HepG2 (cell line): ENCODE data around the gene BRMS1. TPM values are rescaled to one million over a fixed set of nuclear protein-coding genes. Genes with fewer than 3 reads are reported as not detected.

Experiments used
- ATAC-seq: fragments of 200-7000 bp; cut with Tn5 transposase; 3 replicates; pipeline ENCODE4 v1.9.1; 2020; ENCODE audit warnings: mild to moderate bottlenecking, moderate library complexity
- BruUV-seq: library from RNA; stranded (reverse); fragments of 400-500 nt; replicated peaks from 2 replicates; lab custom pipeline; 2021; lab: Mats Ljungman, UMichigan
- CTCF ChIA-PET: fragments of 300-600 bp; formaldehyde crosslinking; extraction: SDS; loops from one replicate; lab custom pipeline; 2021; ENCODE audit warnings: low total read pairs, inconsistent platforms, low intra/inter-chr PET ratio; lab: Yijun Ruan, JAX
- POLR2A ChIA-PET: fragments of 350-600 bp; sonication (Branson Sonifier 250); formaldehyde crosslinking; loops from one replicate; lab custom pipeline; 2020; ENCODE audit warnings: antibody characterized with exemption, inconsistent platforms; lab: Yijun Ruan, JAX
- DNase-seq: peaks from one replicate; pipeline ENCODE4 v3.0.0-alpha.2; 2015; ENCODE audit warnings: low spot score
- FAIRE-seq: peaks from 3 replicates; lab custom pipeline; 2011; peaks lifted over from hg19 to GRCh38; lab: Jason Lieb, UNC
- H2AFZ ChIP-seq: one replicate; pipeline ENCODE4 v1.6.1; 2011; ENCODE audit warnings: low read length, inconsistent platforms
- H3K27ac ChIP-seq: fragments of 300-600 bp; 3 replicates; pipeline ENCODE4 v1.8.0; 2011; ENCODE audit warnings: mixed run types, mild to moderate bottlenecking, mixed read lengths, low read length, inconsistent platforms; ENCODE audit not compliant: insufficient read depth; ENCODE audit errors: extremely low read length
- H3K27me3 ChIP-seq, 2 experiments: fragments of 200-600 bp in 1 of 2; 2 replicates in 1 of 2; 3 replicates in 1 of 2; pipeline versions ENCODE4 v1.6.0 to v1.8.0; 2011; ENCODE audit warnings: low read length in 2 of 2, mild to moderate bottlenecking in 2 of 2, moderate library complexity in 2 of 2, inconsistent platforms in 1 of 2; ENCODE audit not compliant: insufficient read depth in 2 of 2, control insufficient read depth in 1 of 2
- H3K36me3 ChIP-seq, 2 experiments: fragments of 200-600 bp in 1 of 2; replicated peaks in 1 of 2; 2 replicates in 1 of 2; 3 replicates in 1 of 2; pipeline versions ENCODE4 v1.5.1 to v1.8.0; 2011; ENCODE audit warnings: low read length in 2 of 2, inconsistent platforms in 1 of 2; ENCODE audit not compliant: insufficient read depth in 2 of 2, control insufficient read depth in 1 of 2
- H3K4me1 ChIP-seq: 2 replicates; pipeline ENCODE4 v1.5.1; 2012; ENCODE audit warnings: low read length, inconsistent platforms; ENCODE audit not compliant: insufficient read depth
- H3K4me2 ChIP-seq: 2 replicates; pipeline ENCODE4 v1.6.0; 2011; ENCODE audit warnings: low read depth, low read length, inconsistent platforms
- H3K4me3 ChIP-seq, 3 experiments: fragments of 200-600 bp in 1 of 3; sonication (generic), shearing (Covaris generic) in 1 of 3; replicated peaks in 1 of 3; 2 replicates each; pipeline ENCODE4 v1.5.1; 2011 to 2016; ENCODE audit warnings: low read length in 3 of 3, inconsistent platforms in 2 of 3, low read depth in 2 of 3, mild to moderate bottlenecking in 2 of 3, control low read depth in 1 of 3, mixed read lengths in 1 of 3; ENCODE audit not compliant: insufficient read depth in 1 of 3
- H3K79me2 ChIP-seq: one replicate; pipeline ENCODE4 v1.6.1; 2011; ENCODE audit warnings: low read length, inconsistent platforms; ENCODE audit not compliant: insufficient read depth
- H3K9ac ChIP-seq: 2 replicates; pipeline ENCODE4 v1.6.0; 2011; ENCODE audit warnings: mild to moderate bottlenecking, low read depth, low read length, inconsistent platforms; ENCODE audit not compliant: insufficient read depth
- H3K9me3 ChIP-seq: 2 replicates; pipeline ENCODE4 v1.5.1; 2012; ENCODE audit warnings: mild to moderate bottlenecking, low read length
- H4K20me1 ChIP-seq: 2 replicates; pipeline ENCODE4 v1.6.0; 2011; ENCODE audit warnings: inconsistent platforms, mild to moderate bottlenecking, low read length, moderate library complexity; ENCODE audit not compliant: insufficient read depth
- CHCHD3 ChIP-seq: sonication (generic); formaldehyde crosslinking; IDR thresholded peaks from 2 replicates; pipeline ENCODE4 v1.8.0; 2022; ENCODE audit warnings: mild to moderate bottlenecking, missing genetic modification reagents, moderate library complexity
- HDAC1 ChIP-seq: sonication (generic); formaldehyde crosslinking; IDR thresholded peaks from 2 replicates; pipeline ENCODE4 v1.5.1; 2020; ENCODE audit warnings: mild to moderate bottlenecking, missing genetic modification reagents
- IKZF1 ChIP-seq: fragments of 450-650 bp; IDR thresholded peaks from 2 replicates; pipeline ENCODE4 v1.7.1; 2016
- MEIS1 ChIP-seq: sonication (generic); formaldehyde crosslinking; IDR thresholded peaks from 2 replicates; pipeline ENCODE4 v1.9.0; 2021; ENCODE audit warnings: mild to moderate bottlenecking, missing genetic modification reagents, moderate library complexity, borderline replicate concordance
- MIXL1 ChIP-seq: IDR thresholded peaks from 2 replicates; pipeline ENCODE4 v1.6.1; 2016
- NFYC ChIP-seq: IDR thresholded peaks from 2 replicates; pipeline ENCODE4 v1.6.1; 2016; ENCODE audit warnings: missing genetic modification reagents, missing compliant biosample characterization
- PHB2 ChIP-seq: fragments of 450-650 bp; IDR thresholded peaks from 2 replicates; pipeline ENCODE4 v1.6.1; 2018; ENCODE audit not compliant: partially characterized antibody
- RARA ChIP-seq: IDR thresholded peaks from 2 replicates; pipeline ENCODE4 v1.6.1; 2016; ENCODE audit warnings: missing genetic modification reagents, missing compliant biosample characterization
- SALL2 ChIP-seq: sonication (generic); formaldehyde crosslinking; IDR thresholded peaks from 2 replicates; pipeline ENCODE4 v1.8.1; 2023; ENCODE audit warnings: mild to moderate bottlenecking, missing genetic modification reagents, inconsistent platforms
- SPEN ChIP-seq: sonication (generic); formaldehyde crosslinking; IDR thresholded peaks from 2 replicates; pipeline ENCODE4 v1.5.1; 2020; ENCODE audit warnings: low read depth, mild to moderate bottlenecking, missing genetic modification reagents
- U2AF2 ChIP-seq: fragments of 200-400 bp; formaldehyde crosslinking; IDR thresholded peaks from 2 replicates; pipeline ENCODE4 v1.6.1; 2017; ENCODE audit warnings: low read depth, mild to moderate bottlenecking, low read length
- XBP1 ChIP-seq: sonication (generic); formaldehyde crosslinking; IDR thresholded peaks from 2 replicates; pipeline ENCODE4 v1.5.0; 2020; ENCODE audit warnings: missing genetic modification reagents
- ZFAT ChIP-seq: sonication (generic); formaldehyde crosslinking; conservative IDR thresholded peaks from 2 replicates; pipeline ENCODE4 v1.8.1; 2023; ENCODE audit warnings: missing genetic modification reagents, inconsistent platforms
- ZFP36L2 ChIP-seq: sonication (generic); formaldehyde crosslinking; IDR thresholded peaks from 2 replicates; pipeline ENCODE4 v1.4.0; 2020; ENCODE audit warnings: missing genetic modification reagents
- ZNF337 ChIP-seq: sonication (generic); formaldehyde crosslinking; IDR thresholded peaks from 2 replicates; pipeline ENCODE4 v1.5.1; 2020; ENCODE audit warnings: missing genetic modification reagents, low read depth, mild to moderate bottlenecking, borderline replicate concordance
- ZNF607 ChIP-seq: sonication (generic); formaldehyde crosslinking; IDR thresholded peaks from 2 replicates; pipeline ENCODE4 v1.5.1; 2020; ENCODE audit warnings: missing genetic modification reagents, mild to moderate bottlenecking, borderline replicate concordance
- ZNF772 ChIP-seq: sonication (generic); formaldehyde crosslinking; IDR thresholded peaks from 2 replicates; pipeline ENCODE4 v1.5.0; 2020; ENCODE audit warnings: mild to moderate bottlenecking, missing genetic modification reagents
- ZNF784 ChIP-seq: sonication (generic); formaldehyde crosslinking; IDR thresholded peaks from 2 replicates; pipeline ENCODE4 v1.5.1; 2020; ENCODE audit warnings: missing genetic modification reagents, mild to moderate bottlenecking, borderline replicate concordance
- WGBS: methylation state at CpG from one replicate; pipeline ENCODE4 v1.1.6; 2017; ENCODE audit warnings: low lambda C conversion rate; 5-methylcytosine and 5-hydroxymethylcytosine counted together
- in situ Hi-C: cut with HindIII; loops from 2 replicates; pipeline ENCODE4 v1.10.0; 2017; ENCODE audit warnings: low pct_unique_long_range_greater_than_20kb; ENCODE audit not compliant: extremely low pct_ligation_motif_present
- intact Hi-C: fragments of 100-400 bp; cut with micrococcal nuclease; formaldehyde crosslinking; loops from one replicate; pipeline ENCODE4 v1.10.0; 2022; ENCODE audit not compliant: unreplicated experiment
- polyA plus RNA-seq, 8 experiments: library from polyadenylated mRNA; depleted of rRNA in 3 of 8; stranded (reverse) in 7 of 8; unstranded in 1 of 8; fragments of >200 nt; fragmentation: Illumina TruSeq in 4 of 8; extraction: Trizol in 4 of 8; gene quantifications; 2 replicates each; pipeline versions ENCODE4 v1.2.1 to v1.2.3, GENCODE V29; 2011 to 2016; ENCODE audit warnings: low read depth in 4 of 8, missing spikeins in 1 of 8, mixed read lengths in 1 of 8; ENCODE audit not compliant: insufficient read depth in 1 of 8
- total RNA-seq, 5 experiments: library from RNA; depleted of rRNA; stranded (reverse); fragments of >200 nt; fragmentation: Illumina TruSeq; extraction: Trizol; gene quantifications; 2 replicates each; pipeline ENCODE4 v1.2.3, GENCODE V29; 2016; ENCODE audit warnings: low read depth in 1 of 5
- TF ChIP-seq, protein P1 (sequence below): sonication (generic); formaldehyde crosslinking; IDR thresholded peaks from 2 replicates; pipeline ENCODE4 v1.9.0; 2021; ENCODE audit warnings: missing genetic modification reagents, mild to moderate bottlenecking, borderline replicate concordance

Gene BRMS1
- total and polyA plus RNA-seq, 2 of the 13 experiments (the other 11 are each of a cell fraction or from before 2014, with no cell fraction given): 15.8 to 55.7 TPM

DNA sequence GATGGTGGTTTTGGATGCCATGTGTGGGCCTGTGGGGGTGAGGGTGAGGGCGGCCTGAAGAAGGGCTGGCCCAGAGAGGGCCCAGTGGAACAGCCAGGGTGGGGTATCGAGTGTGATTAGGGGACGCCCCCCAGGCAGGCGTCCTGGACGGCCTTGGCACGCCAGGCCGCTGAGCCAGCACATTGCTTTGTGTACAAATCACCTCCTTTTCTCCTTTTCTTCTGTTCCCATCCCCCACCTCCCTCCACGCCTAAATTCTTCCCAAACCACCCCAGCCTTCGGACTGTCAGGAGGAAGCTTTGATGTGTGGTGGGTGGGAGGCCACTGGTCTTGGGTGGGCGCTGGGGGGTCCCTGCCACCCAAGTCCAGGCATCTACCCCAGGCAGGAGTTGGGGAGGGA is 20.2 kb downstream of the BRMS1 start:
- H3K9ac ChIP-seq: no peak overlapping the region
- ATAC-seq (no peak), FAIRE-seq (no peak), DNase-seq (no peak)
- H4K20me1 ChIP-seq: no peaks in the 10 kb centered on the region
- H3K9me3 ChIP-seq: no peaks in the 10 kb centered on the region
- no TSS peak for BruUV-seq
- in situ Hi-C loops: loop anchor here (5.0 kb wide), 1 partner anchor 32 kb away; the partner anchor contains the start of gene TMEM151A
- H3K4me1 ChIP-seq: peaks cover 63% of the 10 kb centered on the region
- WGBS: 3% methylated on average over 10 of the region's 10 CpGs
- no peak overlapping the region for H3K27ac ChIP-seq
- H3K4me2 ChIP-seq: no peak overlapping the region
- no peak overlapping the region for H2AFZ ChIP-seq
- POLR2A ChIA-PET: interaction anchor here (1.1 to 1.8 kb wide), 2 partner anchors 11 to 12 kb away, joined by 3 to 5 read pairs; no protein-coding TSS in a partner anchor
- CTCF ChIA-PET: interaction anchor here (1.8 kb wide), 1 partner anchor 13 kb away, joined by 4 read pairs; no protein-coding TSS in a partner anchor
- intact Hi-C loops: loop anchor here (5.0 kb wide), 1 partner anchor 542 kb away; the partner anchor contains the start of gene AP5B1
- no peak for TF ChIP-seq MIXL1 (CRISPR knock-in tag)
- TF ChIP-seq ZNF607 (CRISPR knock-in tag): no peak
- TF ChIP-seq ZNF772 (CRISPR knock-in tag): no peak
- no peak for TF ChIP-seq ZNF784 (CRISPR knock-in tag)
- TF ChIP-seq PHB2: no peak
- no peak for TF ChIP-seq XBP1 (CRISPR knock-in tag)
- no peak for TF ChIP-seq IKZF1
- TF ChIP-seq, protein P1, sequence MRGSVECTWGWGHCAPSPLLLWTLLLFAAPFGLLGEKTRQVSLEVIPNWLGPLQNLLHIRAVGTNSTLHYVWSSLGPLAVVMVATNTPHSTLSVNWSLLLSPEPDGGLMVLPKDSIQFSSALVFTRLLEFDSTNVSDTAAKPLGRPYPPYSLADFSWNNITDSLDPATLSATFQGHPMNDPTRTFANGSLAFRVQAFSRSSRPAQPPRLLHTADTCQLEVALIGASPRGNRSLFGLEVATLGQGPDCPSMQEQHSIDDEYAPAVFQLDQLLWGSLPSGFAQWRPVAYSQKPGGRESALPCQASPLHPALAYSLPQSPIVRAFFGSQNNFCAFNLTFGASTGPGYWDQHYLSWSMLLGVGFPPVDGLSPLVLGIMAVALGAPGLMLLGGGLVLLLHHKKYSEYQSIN (CRISPR knock-in tag): no peak
- TF ChIP-seq ZNF337 (CRISPR knock-in tag): no peak
- TF ChIP-seq CHCHD3 (CRISPR knock-in tag): no peak
- no peak for TF ChIP-seq SPEN
- TF ChIP-seq HDAC1 (CRISPR knock-in tag): no peak
- no peak for TF ChIP-seq U2AF2
- no peak for TF ChIP-seq NFYC
- TF ChIP-seq RARA: no peak
- TF ChIP-seq SALL2 (CRISPR knock-in tag): no peak
- no peak for TF ChIP-seq ZFAT (CRISPR knock-in tag)
- TF ChIP-seq MEIS1 (CRISPR knock-in tag): no peak
- no peak for TF ChIP-seq ZFP36L2 (CRISPR knock-in tag)
- TF ChIP-seq, all 625 proteins: peak for 0
- H3K27me3 ChIP-seq: peaks cover 0 to 24% of the 10 kb centered on the region in 2 experiments; a peak in 3 of 5 replicates
- no peak overlapping the region for H3K4me3 ChIP-seq
- no peaks in the 10 kb centered on the region for H3K79me2 ChIP-seq
- no peaks in the 10 kb centered on the region for H3K36me3 ChIP-seq
